Inferior parietal cortex (tissue), 1 donor: Measurements from ENCODE around the gene LRCH4.
"Not testable (repeated sequence)": the region's sequence is repeated elsewhere in the genome, so short reads cannot be mapped to it uniquely, and the experiment has no call there.

Experiments used
- DNase-seq: peaks from one replicate; pipeline ENCODE4 v3.0.0-alpha.2; 2016; ENCODE audit errors: extremely low spot score

Gene LRCH4

GRCh38 chr7:100544967-100545359 is 41.0 kb downstream of the LRCH4 start:
- peak; percentile 51 for DNase-seq

DNA sequence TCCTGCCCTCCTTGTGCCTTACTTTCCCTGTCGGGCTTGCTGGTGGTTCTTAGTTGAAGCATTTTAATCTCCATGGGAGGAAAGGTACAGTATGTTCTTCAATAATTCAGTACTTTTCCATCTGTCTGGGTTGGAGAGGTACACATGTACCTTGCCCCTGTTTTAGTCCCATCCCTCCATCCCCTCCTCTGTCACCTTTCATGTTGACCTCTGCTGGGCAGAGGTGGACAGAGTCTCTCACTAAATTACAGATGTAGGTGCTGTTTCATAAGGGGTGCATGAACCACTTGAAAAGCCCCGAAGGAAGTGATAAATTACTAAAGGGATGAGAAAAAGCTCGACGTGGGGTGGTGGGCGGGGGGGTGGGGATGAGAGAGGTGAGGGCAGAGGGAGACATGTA is 41.5 kb downstream of the LRCH4 start:
- no peak for DNase-seq

GRCh38 chr7:100543586-100543985 is 42.3 kb downstream of the LRCH4 start:
- peak; percentile 44 for DNase-seq

GRCh38 chr7:100541309-100541708 is 44.6 kb downstream of the LRCH4 start:
- not testable (repeated sequence) for DNase-seq

GRCh38 chr7:100540073-100540723 is 45.7 kb downstream of the LRCH4 start:
- DNase-seq, result no peak

DNA sequence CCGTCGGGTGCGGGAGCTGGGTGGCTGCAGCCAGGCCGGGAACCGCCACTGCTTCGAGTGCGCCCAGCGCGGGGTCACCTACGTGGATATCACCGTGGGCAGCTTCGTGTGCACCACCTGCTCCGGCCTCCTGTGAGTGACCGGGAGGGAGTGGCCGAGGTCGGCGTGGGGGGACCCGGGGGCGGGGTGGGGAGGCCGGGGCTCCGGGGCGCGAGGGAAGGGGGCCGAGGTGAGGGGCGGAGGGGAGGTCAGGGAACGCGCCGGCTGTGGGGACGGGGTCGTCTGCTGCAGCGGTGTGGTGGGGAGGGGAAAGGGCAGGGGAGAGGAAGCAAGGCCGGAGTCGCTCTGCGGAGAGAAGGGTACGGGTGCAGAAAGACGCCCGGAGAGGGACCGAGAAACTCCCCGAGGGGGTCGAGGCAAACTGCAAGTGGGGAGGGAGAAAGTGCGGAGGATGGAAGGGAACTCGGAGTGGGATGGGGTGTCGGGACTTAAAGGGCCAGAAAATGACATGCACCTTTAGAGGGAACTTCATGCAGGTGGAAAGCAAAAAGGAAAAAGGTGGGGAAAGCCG is 46.4 kb downstream of the LRCH4 start:
- DNase-seq, result no peak

- DNase-seq, result peak; percentile 100
These were observed 47.1 kb downstream of the LRCH4 start, which contains the start of gene AGFG2 for GRCh38 chr7:100538654-100539435. Gene AGFG2, plus strand, starts transcription at chr7:100539203. Its CDS starts 144 bp downstream, at chr7:100539347.

DNA sequence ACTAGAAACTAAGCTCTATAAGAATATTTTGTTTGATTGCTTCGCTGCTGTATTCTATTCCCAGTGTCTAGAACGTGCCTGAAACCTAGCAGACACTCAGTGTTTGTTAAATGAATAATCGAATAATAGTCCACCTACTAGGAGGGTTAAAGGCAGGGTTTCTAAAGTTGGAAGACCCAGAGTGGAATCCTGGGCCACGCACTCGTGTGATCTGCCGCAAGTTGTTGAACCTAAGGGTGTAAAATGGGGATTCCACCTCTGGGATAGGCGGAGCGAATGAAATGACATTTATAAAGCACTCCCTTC is 47.6 kb downstream of the LRCH4 start:
- no peak for DNase-seq

- DNase-seq, result not testable (repeated sequence)
These were observed 49.2 kb downstream of the LRCH4 start for GRCh38 chr7:100536695-100537094.

GRCh38 chr7:100535982-100536381 is 49.9 kb downstream of the LRCH4 start:
- DNase-seq, result not testable (repeated sequence)

GRCh38 chr7:100532165-100533022 is 53.5 kb downstream of the LRCH4 start:
- no peak for DNase-seq

- DNase-seq, result not testable (repeated sequence)
These were observed 57.6 kb downstream of the LRCH4 start for GRCh38 chr7:100528108-100528866.
